D721Med (cell line): ENCODE results near the gene PRKCA.

Experiments used
- DNase-seq: peaks from one replicate; pipeline ENCODE4 v3.0.0; 2011; ENCODE audit warnings: low spot score; ENCODE audit not compliant: insufficient read length
- FAIRE-seq: peaks from 2 replicates; lab custom pipeline; 2011; peaks lifted over from hg19 to GRCh38; lab: Jason Lieb, UNC
- CTCF ChIP-seq: IDR thresholded peaks from 2 replicates; pipeline ENCODE4 v1.5.1; 2012; ENCODE audit warnings: mild to moderate bottlenecking, control low read depth; ENCODE audit not compliant: insufficient read depth; ENCODE audit errors: missing control alignments

PRKCA gene

DNA sequence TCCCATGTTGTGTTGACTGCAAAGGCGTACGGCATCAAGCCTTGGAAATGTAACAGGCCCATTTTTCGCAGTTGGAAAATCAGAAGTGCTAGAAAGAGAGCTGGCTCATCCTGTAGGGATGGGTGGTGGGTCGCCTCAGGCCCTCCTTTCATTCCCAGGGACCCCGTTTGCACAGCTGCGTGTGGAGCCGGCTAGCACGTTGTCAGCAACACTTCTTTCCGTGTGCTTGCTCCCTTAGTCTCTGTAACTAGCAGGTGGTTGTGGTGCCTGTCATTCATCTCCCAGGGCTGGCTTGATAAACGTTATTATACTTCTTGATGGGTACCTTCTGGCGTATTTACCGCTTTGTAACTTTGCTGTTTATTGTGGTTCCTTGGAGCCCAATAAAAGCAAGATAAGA is 293.5 kb downstream of the PRKCA start:
- DNase-seq = no peak
- TF ChIP-seq CTCF = no peak
- FAIRE-seq = no peak

- FAIRE-seq (no peak), DNase-seq (no peak)
- no peak for TF ChIP-seq CTCF
Measured at GRCh38 chr17:66602659-66603384, 300.4 kb downstream of the PRKCA start.

DNA sequence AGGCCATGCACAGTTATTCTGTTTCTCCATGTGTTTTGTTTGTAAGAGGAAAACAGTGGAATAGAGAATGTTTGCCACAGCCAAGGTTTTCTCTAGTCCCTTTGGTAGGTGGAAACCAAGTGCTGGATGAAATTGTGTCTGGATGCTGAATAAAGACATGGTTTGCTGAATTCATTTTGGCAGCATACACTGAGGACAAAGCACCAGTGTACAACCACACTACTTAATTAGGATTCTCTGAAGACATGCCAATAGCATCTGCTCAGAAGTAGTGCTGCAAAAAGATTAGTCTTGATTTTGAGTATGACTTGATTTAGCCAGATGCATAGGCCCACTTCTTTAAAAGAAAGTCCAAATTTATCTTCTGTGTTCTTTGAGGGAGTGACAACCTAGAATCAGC is 302.0 kb downstream of the PRKCA start:
- FAIRE-seq = no peak
- no peak for DNase-seq
- TF ChIP-seq CTCF = no peak

- DNase-seq = no peak
- FAIRE-seq = no peak
- TF ChIP-seq CTCF = no peak
Measured at GRCh38 chr17:66605541-66605940, 303.1 kb downstream of the PRKCA start.

DNA sequence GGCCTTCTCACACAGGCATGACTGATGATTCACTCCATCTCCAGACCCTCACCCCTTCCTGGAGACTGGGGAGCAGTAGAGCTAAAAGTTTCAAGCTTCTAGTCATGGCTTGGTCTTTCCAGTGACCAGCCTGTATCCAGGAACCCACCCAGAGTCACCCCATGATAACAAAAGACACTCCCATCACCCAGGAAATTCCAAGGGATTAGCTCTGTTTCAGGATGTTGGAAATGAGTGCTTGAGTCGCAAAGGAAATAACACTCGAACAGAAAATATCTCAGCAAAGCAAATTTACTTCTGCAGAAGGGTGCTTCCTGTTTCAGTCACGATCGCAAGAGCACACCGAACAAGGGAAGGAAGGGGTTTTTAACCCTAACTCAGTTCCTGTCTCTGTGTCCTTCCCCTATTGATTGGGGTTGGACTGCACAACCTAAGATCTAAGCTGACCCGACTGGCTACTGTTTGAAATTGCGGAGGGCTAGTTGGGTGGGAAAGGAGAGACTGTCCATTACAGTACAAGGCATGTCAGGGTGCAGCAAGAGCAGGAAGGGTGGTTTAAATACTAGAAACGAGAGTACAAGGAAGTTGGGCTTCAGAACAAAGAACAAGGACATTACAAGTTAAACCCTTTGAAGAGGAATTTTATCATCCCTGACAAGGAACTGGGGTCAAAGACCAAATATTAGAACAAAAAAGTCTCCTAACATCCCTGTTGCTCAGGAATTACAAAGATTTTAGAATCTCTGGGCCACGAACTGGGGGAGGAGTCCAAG is 308.1 kb downstream of the PRKCA start:
- FAIRE-seq = no peak
- TF ChIP-seq CTCF = no peak
- no peak for DNase-seq

DNA sequence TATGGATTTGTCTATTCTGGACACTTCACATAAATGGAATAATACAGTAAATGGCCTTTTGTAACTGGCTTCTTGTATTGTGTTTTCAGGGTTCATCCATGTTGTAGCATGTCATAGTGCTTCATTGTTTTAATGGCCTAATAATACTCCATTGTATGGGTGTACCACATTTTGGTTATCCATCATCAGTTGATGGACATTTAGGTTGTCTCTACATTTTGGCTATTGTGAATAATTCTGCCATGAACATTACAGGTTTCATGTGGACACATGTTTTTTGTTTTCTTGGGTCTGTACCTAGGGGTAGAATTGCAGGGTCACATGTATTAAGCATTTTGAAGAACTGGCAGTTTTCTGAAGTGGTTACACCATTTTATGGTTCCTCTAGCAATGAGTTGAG is 309.0 kb downstream of the PRKCA start:
- TF ChIP-seq CTCF = no peak
- DNase-seq (no peak), FAIRE-seq (no peak)

DNA sequence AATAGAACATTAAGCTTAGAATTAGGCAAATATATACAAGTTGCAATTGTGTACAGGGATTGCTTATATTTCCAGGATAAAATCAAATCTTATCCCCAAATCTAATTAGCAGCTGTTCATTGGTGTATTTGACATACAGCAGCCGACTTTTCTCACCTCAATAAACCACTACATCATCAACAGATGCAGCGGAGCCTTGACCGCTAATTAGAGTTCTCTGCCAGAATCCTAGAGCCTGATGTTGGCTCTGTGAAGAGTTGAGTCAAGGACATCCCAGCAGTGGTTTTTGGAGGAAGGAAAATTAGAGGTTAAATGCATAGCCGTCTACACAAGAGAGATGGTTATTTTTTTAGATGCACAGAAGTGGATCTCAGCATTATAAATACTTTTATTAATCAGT is 310.6 kb downstream of the PRKCA start:
- FAIRE-seq = no peak

More for the DNA sequence above, 310.6 kb downstream of the PRKCA start:
- TF ChIP-seq CTCF = no peak
- no peak for DNase-seq
